ENCODE results near the gene MAGEA12. TPM values are rescaled to one million over a fixed set of nuclear protein-coding genes. Genes with fewer than 3 reads are reported as not detected.
"Not testable (repeated sequence)": the region's sequence is repeated elsewhere in the genome, so short reads cannot be mapped to it uniquely, and the experiment has no call there.

MAGEA12 gene
- total and polyA plus RNA-seq, 12 donors: not detected

DNA sequence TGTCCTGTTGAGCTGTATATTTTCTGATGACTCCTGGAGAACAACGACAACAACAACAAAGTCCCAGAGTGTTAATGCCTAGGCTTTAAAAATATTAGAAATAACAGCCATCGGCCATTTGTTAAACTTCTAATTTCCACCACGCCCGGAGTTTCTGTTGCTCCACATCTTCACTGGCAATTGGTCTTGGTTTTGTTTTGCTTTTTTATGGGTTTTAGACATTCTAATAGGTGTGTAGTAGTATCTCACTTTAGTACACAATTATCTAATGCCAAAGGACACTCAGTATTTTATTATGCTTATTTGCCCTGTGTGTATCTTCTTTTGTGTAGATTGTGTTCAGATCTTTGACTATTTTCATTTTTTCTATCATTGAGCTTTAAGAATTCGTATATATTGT is 5.0 kb downstream of the MAGEA12 start:
- no peak overlapping the region for H3K4me3 ChIP-seq
- no peaks in the 10 kb centered on the region for H3K27me3 ChIP-seq
- no peaks in the 10 kb centered on the region for H3K9me3 ChIP-seq (replicated peaks in 1 of 3)
- TF ChIP-seq, protein P1, sequence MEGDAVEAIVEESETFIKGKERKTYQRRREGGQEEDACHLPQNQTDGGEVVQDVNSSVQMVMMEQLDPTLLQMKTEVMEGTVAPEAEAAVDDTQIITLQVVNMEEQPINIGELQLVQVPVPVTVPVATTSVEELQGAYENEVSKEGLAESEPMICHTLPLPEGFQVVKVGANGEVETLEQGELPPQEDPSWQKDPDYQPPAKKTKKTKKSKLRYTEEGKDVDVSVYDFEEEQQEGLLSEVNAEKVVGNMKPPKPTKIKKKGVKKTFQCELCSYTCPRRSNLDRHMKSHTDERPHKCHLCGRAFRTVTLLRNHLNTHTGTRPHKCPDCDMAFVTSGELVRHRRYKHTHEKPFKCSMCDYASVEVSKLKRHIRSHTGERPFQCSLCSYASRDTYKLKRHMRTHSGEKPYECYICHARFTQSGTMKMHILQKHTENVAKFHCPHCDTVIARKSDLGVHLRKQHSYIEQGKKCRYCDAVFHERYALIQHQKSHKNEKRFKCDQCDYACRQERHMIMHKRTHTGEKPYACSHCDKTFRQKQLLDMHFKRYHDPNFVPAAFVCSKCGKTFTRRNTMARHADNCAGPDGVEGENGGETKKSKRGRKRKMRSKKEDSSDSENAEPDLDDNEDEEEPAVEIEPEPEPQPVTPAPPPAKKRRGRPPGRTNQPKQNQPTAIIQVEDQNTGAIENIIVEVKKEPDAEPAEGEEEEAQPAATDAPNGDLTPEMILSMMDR (IDR thresholded peaks at IDR 0.05): no peak
- TF ChIP-seq POLR2A (IDR thresholded peaks at IDR 0.05): no peak
- no peaks in the 10 kb centered on the region for H3K4me1 ChIP-seq (replicated peaks in 1 of 2)
- no peaks in the 10 kb centered on the region for H3K36me3 ChIP-seq (replicated peaks in 1 of 2)
- no peak overlapping the region for H3K27ac ChIP-seq
- intact Hi-C loops (cut with DNase I): no loop called here
- DNase-seq: no peak
- 71 to 84% (median 72%) methylated on average over 5 of the region's 5 CpGs for WGBS, 4 donors

GRCh38 chrX:152753686-152754650 is 20.4 kb downstream of the MAGEA12 start, which contains the start of gene MAGEA2:
Gene MAGEA2 (minus strand): TSS chrX:152753842. CDS start chrX:152751363, 2,479 bp downstream.
- DNase-seq; H3K9me3 ChIP-seq (replicated peaks in 1 of 3): not testable (repeated sequence)

GRCh38 chrX:152754871-152755270 is 21.3 kb downstream of the MAGEA12 start:
- H3K27me3 ChIP-seq; H3K9me3 ChIP-seq (replicated peaks in 1 of 3); DNase-seq; intact Hi-C loops (cut with DNase I); H3K4me1 ChIP-seq (replicated peaks in 1 of 2); H3K27ac ChIP-seq; H3K36me3 ChIP-seq (replicated peaks in 1 of 2); H3K4me3 ChIP-seq: not testable (repeated sequence)
- WGBS, 4 donors: no CpG with 5 or more reads among the region's 5 CpGs

More at GRCh38 chrX:152753686-152754650, 20.4 kb downstream of the MAGEA12 start, which contains the start of gene MAGEA2:
- H3K27ac ChIP-seq; H3K36me3 ChIP-seq (replicated peaks in 1 of 2); H3K4me1 ChIP-seq (replicated peaks in 1 of 2); H3K27me3 ChIP-seq; H3K4me3 ChIP-seq; intact Hi-C loops (cut with DNase I): not testable (repeated sequence)
- WGBS, 4 donors: no CpG with 5 or more reads among the region's 35 CpGs

DNA sequence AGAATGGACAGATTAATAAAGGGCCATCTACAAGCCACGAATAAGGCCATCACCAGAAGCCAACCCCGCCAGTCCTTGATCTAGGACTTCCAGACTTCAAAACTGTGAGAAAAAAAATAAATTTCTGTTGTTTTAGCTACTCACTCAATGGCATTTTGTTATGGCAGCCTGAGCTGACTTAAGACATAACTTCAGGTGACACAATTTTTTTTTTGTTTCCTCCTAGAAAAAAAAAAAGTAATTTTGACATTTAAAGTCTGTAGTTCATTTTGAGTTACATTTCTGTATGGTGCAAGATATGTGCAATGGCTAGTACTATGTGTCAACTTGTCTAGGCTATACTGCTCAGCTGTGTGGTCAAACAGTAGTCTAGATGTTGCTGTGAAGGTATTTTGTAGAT is 25.4 kb downstream of the MAGEA12 start, which contains the start of gene CSAG3:
CSAG3 (plus strand) TSS at position 301 of the 400 bp plus-strand sequence.
- H3K36me3 ChIP-seq (replicated peaks in 1 of 2); DNase-seq; H3K9me3 ChIP-seq (replicated peaks in 1 of 3); H3K4me1 ChIP-seq (replicated peaks in 1 of 2); H3K4me3 ChIP-seq; H3K27me3 ChIP-seq; intact Hi-C loops (cut with DNase I); H3K27ac ChIP-seq: not testable (repeated sequence)
- WGBS, 4 donors: no CpG with 5 or more reads among the region's 2 CpGs

GRCh38 chrX:152759544-152759943 is 26.0 kb downstream of the MAGEA12 start:
- H3K27ac ChIP-seq; H3K4me3 ChIP-seq; H3K36me3 ChIP-seq (replicated peaks in 1 of 2); intact Hi-C loops (cut with DNase I); H3K9me3 ChIP-seq (replicated peaks in 1 of 3); DNase-seq; H3K4me1 ChIP-seq (replicated peaks in 1 of 2); H3K27me3 ChIP-seq: not testable (repeated sequence)
- WGBS, 4 donors: 58 to 90% (median 72%) methylated on average over 2 to 4 of the region's 7 CpGs

GRCh38 chrX:152761582-152761981 is 28.0 kb downstream of the MAGEA12 start:
- H3K27ac ChIP-seq; DNase-seq; H3K27me3 ChIP-seq; H3K4me3 ChIP-seq; H3K4me1 ChIP-seq (replicated peaks in 1 of 2); H3K36me3 ChIP-seq (replicated peaks in 1 of 2); intact Hi-C loops (cut with DNase I); H3K9me3 ChIP-seq (replicated peaks in 1 of 3): not testable (repeated sequence)
- WGBS, 4 donors: 64 to 83% methylated on average over 2 to 4 of the region's 7 CpGs; no CpG with 5 or more reads in 2 of the 4 donors

DNA sequence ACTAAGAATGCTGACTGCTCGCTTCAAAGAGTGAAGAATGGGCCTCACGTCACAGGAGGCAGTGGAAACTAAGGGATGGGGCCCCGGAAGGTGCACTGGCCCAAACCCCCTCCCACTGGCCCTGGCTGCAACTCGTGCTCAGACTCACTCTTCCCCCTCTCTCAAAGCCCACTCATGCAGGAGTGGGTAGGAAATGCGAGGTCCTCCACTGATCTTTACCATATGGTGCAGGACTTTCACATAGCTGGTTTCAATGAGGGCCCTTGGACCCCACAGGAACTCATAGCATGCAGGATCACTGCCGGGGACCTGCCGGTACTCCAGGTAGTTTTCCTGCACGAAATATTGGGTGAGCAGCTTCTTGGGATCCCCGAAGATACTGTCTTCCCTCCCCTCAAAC is 33.0 kb downstream of the MAGEA12 start:
- not testable (repeated sequence) for DNase-seq, H3K27me3 ChIP-seq
- WGBS, 4 donors: 61 to 90% (median 76%) methylated on average over 2 to 9 of the region's 9 CpGs

DNA sequence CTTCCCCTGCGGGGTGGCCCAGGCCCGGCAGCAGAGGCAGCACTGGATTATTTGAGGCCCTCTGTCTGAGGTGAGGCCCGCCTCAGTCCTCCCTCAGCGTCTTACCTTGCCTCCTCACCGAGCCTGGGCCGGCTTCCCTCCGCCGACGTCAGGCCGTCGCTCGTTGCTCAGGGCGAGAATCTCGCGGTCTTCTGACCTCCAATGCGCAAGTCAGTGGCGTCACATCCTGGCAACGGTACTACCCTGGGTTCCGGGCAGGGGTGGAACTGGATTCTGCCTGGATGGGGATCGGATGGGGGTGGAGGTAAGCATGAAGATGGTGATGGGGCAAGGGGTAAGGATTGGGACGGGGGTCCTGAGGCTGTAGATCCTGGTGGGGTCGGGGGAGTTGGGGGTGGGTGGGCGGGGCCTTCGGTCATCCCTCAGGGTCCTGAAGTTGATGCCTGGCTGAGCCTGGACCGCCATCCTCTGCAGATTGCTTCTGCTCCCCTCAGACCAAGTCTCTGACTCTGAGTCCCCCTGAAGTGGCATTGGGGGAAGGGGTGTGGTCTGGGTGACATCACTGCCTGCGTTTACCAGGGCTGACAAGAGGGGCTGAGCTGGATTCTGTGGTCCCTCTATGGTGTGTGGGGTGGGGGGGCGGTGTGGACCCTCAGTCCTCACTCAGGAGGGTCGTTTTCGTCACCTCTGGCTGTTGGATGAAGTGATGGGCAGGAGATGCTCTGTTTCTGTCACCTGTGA is 36.2 kb downstream of the MAGEA12 start, which contains the start of gene MAGEA6:
MAGEA6 (minus strand) TSS at position 141 of the 741 bp plus-strand sequence. CDS start 2,039 bp downstream, outside the sequence.
- H3K27ac ChIP-seq; H3K4me1 ChIP-seq (replicated peaks in 1 of 2); intact Hi-C loops (cut with DNase I); DNase-seq; H3K27me3 ChIP-seq; H3K9me3 ChIP-seq (replicated peaks in 1 of 3); H3K4me3 ChIP-seq; H3K36me3 ChIP-seq (replicated peaks in 1 of 2): not testable (repeated sequence)
- WGBS, 4 donors: 67% methylated on average over 3 of the region's 29 CpGs; no CpG with 5 or more reads in 3 of the 4 donors

More for the DNA sequence above, 33.0 kb downstream of the MAGEA12 start:
- H3K4me1 ChIP-seq (replicated peaks in 1 of 2); H3K4me3 ChIP-seq; H3K36me3 ChIP-seq (replicated peaks in 1 of 2); H3K27ac ChIP-seq; H3K9me3 ChIP-seq (replicated peaks in 1 of 3); intact Hi-C loops (cut with DNase I): not testable (repeated sequence)

GRCh38 chrX:152787062-152787461 is 53.5 kb downstream of the MAGEA12 start:
- intact Hi-C loops (cut with DNase I); H3K36me3 ChIP-seq (replicated peaks in 1 of 2): not testable (repeated sequence)
- WGBS, 4 donors: no CpG with 5 or more reads among the region's 3 CpGs

More at GRCh38 chrX:152787062-152787461, 53.5 kb downstream of the MAGEA12 start:
- not testable (repeated sequence) for DNase-seq; H3K4me3 ChIP-seq; H3K4me1 ChIP-seq (replicated peaks in 1 of 2); H3K9me3 ChIP-seq (replicated peaks in 1 of 3); H3K27me3 ChIP-seq; H3K27ac ChIP-seq

Data from adrenal gland (tissue), 12 donors.